ENCODE data around the gene CDHR4.
"Not testable (repeated sequence)": the region's sequence is repeated elsewhere in the genome, so short reads cannot be mapped to it uniquely, and the experiment has no call there.

CDHR4 gene

DNA sequence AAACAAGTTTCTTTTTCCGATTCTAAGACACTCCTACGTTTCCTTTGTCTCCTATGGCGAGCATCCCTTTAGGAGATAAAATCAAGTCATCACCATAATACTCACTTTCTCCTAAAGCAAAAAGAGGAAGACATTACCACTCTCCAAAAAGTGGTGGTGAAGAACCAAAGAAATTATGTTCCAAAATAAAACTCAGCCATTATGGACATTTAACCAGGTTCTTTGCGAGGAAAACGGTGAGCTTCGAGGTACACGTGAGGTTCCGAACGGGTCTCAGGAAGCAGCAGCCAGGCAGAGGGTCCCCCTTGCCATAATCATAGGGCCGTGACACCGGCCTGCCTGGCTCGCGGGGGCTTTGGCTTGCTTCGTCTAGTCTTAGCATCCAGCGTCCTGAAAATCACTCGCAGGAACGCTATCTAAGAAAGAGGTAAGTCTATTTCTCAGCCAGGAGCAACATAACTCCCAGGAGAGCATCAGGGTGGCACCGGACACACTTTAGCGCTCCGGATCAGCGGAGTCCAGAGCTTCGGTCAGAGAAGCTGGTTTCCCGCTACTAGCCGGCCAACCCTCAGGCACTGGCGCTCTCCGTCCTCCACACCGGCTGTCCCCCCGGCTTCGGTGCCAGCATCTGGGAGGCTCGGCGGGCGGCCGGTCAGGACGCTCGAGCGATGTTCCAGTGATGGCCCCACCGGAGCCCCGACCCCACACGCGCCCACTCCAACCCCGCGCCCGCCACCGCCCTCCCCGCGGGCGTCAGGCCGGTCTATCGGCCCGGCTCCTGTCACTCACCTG, 13.9 kb downstream of the CDHR4 start:
- intact Hi-C loops (cut with DNase I) = loop anchor here (5.0 kb wide), 1 partner anchor 63 kb away; the partner anchor contains the start of gene GMPPB
- peak in 4 of 10 donors; percentile 23 to 86 (median 34) for DNase-seq

GRCh38 chr3:49782277-49782676, 17.4 kb downstream of the CDHR4 start:
- peak in 2 of 10 donors; percentile 50 to 59 for DNase-seq
- intact Hi-C loops (cut with DNase I) = not testable (repeated sequence)

GRCh38 chr3:49781415-49782199, 18.1 kb downstream of the CDHR4 start:
- intact Hi-C loops (cut with DNase I) = no loop called here
- peak in 2 of 10 donors; percentile 8 to 22 for DNase-seq

DNA sequence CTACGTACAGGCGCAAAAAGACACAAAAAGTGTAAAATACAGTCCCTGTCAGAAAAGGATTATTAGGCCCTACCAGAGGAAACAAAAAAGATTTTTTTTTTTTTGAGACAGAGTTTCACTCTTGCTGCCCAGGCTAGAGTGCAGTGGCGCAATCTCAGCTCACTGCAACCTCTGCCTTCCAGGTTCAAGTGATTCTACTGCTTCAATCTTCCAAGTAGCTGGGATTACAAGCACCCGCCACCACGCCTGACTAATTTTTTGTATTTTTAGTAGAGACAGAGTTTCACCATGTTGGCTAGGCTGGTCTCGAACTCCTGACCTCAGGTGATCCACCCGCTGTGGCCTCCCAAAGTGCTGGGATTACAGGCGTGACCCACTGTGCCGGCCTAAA, 18.7 kb downstream of the CDHR4 start:
- peak in 1 of 10 donors; percentile 14 for DNase-seq
- intact Hi-C loops (cut with DNase I) = not testable (repeated sequence)

GRCh38 chr3:49780080-49780974, 19.3 kb downstream of the CDHR4 start:
- DNase-seq = peak in 2 of 10 donors; percentile 18 to 37
- intact Hi-C loops (cut with DNase I) = no loop called here

GRCh38 chr3:49779358-49780079, 20.2 kb downstream of the CDHR4 start:
- DNase-seq = peak in 2 of 10 donors; percentile 4 to 5
- intact Hi-C loops (cut with DNase I) = no loop called here

GRCh38 chr3:49776101-49776500, 23.6 kb downstream of the CDHR4 start:
- DNase-seq = peak in 2 of 10 donors; percentile 15 to 53
- intact Hi-C loops (cut with DNase I) = not testable (repeated sequence)

DNA sequence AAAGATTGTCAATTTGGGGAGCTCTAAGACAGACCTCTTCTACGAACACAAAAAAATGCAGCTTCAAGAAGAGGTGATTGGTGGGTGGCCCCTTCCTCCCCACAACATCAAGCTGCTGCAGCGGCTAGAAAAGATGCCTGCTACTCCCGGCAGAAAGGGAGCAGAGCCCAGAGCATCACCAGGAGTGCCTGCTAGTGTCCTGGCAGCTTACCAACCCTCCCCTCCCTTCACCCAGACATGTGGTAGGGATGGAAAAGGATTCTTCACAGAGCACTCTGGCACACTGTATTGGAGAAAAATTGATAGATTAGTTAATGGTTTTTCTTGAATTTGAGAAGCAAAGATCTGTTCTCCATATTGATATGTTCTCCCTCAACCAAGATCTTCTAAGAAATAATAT, 24.1 kb downstream of the CDHR4 start:
- DNase-seq = peak in 8 of 10 donors; percentile 38 to 93 (median 62)
- intact Hi-C loops (cut with DNase I) = no loop called here

- intact Hi-C loops (cut with DNase I) = no loop called here
- DNase-seq = peak in 1 of 10 donors; percentile 13
These were observed 27.0 kb downstream of the CDHR4 start for GRCh38 chr3:49772703-49773102.

- DNase-seq = no peak
- intact Hi-C loops (cut with DNase I) = no loop called here
These were observed 28.2 kb downstream of the CDHR4 start for GRCh38 chr3:49771340-49771938.

- DNase-seq = no peak
- intact Hi-C loops (cut with DNase I) = no loop called here
These were observed 29.7 kb downstream of the CDHR4 start for GRCh38 chr3:49769926-49770325.

DNA sequence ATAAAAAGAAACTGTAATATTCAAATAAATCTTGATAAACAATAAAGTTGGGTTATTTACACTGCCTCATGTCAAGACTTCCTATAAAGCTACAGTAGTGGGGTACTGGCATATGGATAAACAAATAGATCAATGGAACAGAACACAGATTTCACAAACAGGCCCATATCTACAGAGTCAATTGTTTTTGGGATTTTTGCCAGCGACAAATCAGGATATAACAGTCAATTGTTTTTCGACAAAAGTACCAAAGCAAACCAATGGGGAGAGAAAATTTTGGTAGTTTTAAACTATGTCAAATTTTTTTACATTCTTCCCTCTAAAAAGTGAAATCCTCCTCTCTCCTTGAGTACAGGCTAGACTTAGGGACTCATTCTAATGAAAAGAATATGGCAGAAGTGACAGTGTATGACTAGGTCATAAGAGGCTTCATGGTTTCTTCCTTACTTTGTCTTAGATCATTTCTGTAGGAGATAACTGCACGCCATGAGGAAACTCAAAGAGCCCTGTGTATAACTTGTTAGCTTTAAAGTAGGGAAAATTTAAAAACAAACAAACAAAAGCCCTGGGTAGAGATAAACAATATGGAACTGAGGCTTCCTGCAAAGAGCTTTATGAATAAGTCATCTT, 30.3 kb downstream of the CDHR4 start:
- intact Hi-C loops (cut with DNase I) = no loop called here
- DNase-seq = no peak

DNA sequence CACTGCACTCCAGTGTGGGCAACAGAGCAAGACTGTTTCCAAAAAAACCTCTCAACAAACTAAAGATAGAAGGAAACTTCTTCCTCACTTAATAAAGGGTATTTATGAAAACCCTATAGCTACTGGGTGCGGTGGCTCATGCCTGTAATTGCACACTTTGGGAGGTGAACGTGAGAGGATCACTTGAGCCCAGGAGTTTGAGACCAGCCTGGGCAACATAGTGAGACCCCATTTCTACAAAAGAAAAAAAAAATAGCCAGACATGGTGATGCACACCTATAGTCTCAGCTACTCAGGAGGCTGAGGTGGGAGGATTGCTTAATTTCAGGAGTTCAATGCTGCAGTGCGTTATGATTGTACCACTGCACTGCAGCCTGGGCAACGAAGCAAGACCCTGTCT, 35.7 kb downstream of the CDHR4 start:
- intact Hi-C loops (cut with DNase I) = no loop called here
- no peak for DNase-seq

- intact Hi-C loops (cut with DNase I) = no loop called here
- no peak for DNase-seq
These were observed 38.0 kb downstream of the CDHR4 start for GRCh38 chr3:49761661-49762060.

DNA sequence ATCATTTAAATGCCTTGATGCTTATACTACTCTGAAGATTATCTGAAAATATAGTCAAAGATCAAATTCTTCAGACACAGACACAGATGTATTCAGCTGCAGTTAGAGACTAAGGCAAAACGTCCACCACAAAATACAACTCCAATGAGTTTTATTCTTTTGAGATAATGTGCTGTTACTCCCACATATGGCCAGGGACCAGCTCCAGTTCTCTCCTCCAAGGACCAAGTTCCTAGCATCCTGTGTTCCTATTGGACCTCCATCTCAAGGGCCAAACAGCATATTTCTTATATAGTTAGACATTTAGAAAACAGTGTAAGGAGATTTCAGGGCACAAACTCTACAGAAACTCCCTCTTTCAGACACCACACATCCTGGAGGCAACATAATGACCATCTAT, 40.4 kb downstream of the CDHR4 start:
- no peak for DNase-seq
- intact Hi-C loops (cut with DNase I) = no loop called here

- intact Hi-C loops (cut with DNase I) = no loop called here
- no peak for DNase-seq
These were observed 42.5 kb downstream of the CDHR4 start for GRCh38 chr3:49757197-49757596.

DNA sequence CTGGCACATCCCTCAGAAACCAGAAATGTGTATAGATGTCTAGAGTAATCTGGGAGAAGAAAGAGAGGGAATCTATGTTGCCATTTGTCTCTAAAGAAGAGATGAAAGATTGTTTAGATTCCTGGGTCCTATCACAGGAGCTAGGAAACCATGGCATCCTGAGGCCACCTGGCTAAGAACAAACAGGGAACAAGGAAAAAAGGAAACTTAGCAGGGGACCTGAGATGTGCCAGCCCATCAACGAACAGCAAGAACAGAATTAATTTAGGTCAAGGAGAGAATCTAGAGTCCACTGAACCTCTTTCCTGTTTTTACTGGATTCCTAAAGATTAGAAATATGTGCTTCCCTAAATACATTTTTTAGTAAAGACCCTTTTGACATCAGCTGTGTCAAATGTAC, 43.6 kb downstream of the CDHR4 start:
- DNase-seq = no peak
- intact Hi-C loops (cut with DNase I) = no loop called here

GRCh38 chr3:49754536-49754935, 45.1 kb downstream of the CDHR4 start:
- DNase-seq = no peak

GRCh38 chr3:49751501-49751900, 48.2 kb downstream of the CDHR4 start:
- intact Hi-C loops (cut with DNase I) = no loop called here
- DNase-seq = no peak

More at GRCh38 chr3:49754536-49754935, 45.1 kb downstream of the CDHR4 start:
- intact Hi-C loops (cut with DNase I) = no loop called here

Measured in posterior cingulate gyrus (tissue), 11 donors.